HFF-Myc (cell line): ENCODE measurements around the gene CXCR4.

Experiments used
- DNase-seq: peaks from one replicate; pipeline ENCODE4 v3.0.0-alpha.2; 2011; ENCODE audit warnings: low read depth; ENCODE audit errors: extremely low read depth
- H3K4me3 ChIP-seq: replicated peaks from 2 replicates; pipeline ENCODE4 v1.5.1; 2011; ENCODE audit warnings: low read depth, mild to moderate bottlenecking, control low read depth, low read length
- TF ChIP-seq, protein P1 (sequence below): IDR thresholded peaks from 2 replicates; pipeline ENCODE4 v1.5.1; 2012; ENCODE audit warnings: mild to moderate bottlenecking, low read depth, low read length, control low read depth; ENCODE audit errors: missing control alignments

Gene CXCR4

DNA sequence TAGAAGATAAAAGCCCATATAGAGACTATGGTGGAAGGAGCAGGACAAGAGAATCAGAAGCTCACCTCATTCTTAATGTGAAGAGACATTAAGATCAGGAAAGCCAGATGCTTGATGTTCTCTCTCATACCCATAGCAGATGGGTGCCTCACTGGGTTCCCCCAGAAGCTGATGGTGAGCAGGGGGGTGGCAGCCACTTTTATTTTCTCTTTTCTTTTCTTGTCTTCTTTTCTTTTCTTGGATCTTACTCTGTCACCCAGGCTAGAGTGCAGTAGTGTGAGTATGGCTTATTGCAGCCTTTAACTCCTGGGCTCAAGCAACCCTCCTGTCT lies 14.8 kb upstream of the CXCR4 start:
- H3K4me3 ChIP-seq: no peak overlapping the region
- no peak for DNase-seq
- TF ChIP-seq, protein P1, sequence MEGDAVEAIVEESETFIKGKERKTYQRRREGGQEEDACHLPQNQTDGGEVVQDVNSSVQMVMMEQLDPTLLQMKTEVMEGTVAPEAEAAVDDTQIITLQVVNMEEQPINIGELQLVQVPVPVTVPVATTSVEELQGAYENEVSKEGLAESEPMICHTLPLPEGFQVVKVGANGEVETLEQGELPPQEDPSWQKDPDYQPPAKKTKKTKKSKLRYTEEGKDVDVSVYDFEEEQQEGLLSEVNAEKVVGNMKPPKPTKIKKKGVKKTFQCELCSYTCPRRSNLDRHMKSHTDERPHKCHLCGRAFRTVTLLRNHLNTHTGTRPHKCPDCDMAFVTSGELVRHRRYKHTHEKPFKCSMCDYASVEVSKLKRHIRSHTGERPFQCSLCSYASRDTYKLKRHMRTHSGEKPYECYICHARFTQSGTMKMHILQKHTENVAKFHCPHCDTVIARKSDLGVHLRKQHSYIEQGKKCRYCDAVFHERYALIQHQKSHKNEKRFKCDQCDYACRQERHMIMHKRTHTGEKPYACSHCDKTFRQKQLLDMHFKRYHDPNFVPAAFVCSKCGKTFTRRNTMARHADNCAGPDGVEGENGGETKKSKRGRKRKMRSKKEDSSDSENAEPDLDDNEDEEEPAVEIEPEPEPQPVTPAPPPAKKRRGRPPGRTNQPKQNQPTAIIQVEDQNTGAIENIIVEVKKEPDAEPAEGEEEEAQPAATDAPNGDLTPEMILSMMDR: no peak

DNA sequence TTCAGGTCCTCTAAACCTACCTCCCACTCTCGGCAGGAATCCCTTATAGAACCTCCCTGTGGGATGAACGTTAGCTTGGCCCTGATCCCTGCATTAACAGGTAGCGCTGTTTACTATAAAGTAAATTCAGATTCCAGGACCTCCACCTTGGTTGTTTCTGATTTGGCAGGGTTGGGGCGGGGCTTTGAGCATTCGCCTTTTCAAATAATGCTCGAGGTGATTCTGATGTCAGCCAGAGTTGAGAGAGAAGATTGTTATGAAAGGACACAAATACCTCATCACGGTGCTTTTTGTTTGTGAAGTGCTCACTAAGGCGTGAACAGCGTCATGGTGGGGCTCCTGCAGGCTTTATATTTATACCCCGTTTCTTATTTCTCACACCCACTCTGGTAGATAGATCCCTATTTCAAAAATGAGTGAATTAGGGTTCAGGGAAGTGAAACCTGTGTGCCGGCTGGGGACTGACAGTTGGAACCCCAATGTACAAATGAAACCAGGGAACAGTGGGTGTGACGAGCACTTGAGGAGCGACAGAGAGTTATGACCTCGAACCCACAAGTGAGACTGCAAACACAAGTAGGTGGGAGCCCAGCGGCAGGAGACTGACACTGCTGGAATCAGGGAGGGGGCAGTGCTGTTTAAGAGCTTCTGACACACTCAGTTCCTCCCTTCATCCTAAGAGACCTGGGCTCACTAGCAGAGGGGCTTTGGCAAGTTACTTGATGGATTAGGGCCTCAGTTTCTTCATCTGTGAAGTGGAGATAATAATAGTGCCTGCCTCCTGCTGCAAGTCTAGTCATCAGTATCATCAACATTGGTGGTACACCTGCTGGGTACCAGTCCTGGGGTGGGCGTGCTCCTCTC lies 14.2 kb upstream of the CXCR4 start:
- H3K4me3 ChIP-seq: no peak overlapping the region
- no peak for DNase-seq
- TF ChIP-seq, protein P1: no peak

DNA sequence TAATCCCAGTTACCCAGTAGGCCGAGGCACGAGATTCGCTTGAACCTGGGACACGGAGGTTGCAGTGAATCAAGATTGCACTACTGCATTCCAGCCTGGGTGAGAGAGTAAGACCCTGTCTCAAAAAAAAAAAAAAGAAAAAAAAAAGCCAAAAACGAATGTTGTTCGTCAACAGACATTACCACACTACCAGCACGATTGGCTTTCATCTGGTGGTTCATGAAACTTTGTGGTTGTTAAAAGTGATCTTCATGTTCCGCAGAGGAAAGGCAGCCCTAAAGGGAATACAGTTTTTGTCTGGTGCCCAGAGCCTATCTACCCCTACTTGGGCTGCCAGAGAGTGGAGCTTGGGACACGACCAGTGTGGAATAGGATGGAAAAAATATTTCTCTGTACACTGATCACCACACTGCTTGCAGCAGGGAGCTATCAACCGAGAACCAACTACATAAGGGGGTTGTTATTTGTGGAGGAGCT lies 13.6 kb upstream of the CXCR4 start:
- DNase-seq: no peak
- TF ChIP-seq, protein P1: no peak
- H3K4me3 ChIP-seq: no peak overlapping the region

DNA sequence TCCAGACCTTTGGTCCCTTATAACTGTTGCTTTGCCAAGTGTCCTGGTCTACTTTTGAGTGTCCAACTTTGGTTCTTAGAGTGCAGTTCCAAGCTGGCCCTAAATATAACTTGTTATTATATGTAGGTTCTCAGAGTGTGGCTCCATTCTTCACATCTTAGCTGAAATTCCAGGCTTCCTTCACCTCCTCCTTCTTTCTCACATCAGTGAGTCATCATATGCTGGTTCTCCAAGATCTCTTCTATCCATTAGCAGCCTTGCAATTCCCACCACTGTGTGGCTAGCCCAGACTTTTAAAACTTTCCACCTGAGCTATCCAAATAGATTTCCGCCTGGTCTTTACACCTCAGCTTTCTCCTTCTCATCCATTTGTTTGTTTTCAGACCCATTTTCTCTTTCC lies 12.6 kb upstream of the CXCR4 start:
- H3K4me3 ChIP-seq: no peak overlapping the region
- DNase-seq: no peak
- TF ChIP-seq, protein P1: no peak

DNA sequence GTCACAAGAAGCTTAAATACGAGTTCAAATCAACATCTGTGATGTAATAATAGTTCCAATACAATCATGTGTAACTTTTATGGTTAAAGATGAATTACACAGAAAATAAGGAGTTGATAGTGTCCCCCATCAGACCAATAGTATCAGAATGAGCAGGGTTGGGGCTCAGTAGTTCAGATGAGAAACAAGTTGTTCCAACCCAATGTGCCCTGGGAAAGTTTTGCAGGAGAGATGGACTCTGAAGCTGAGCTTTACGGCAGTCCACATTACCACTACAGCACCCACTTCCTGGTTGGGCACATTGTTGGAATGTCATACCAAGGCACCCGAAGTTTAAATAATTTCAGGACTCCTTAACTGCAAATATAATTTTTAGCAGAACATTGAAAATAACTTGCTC lies 12.1 kb upstream of the CXCR4 start:
- H3K4me3 ChIP-seq: no peak overlapping the region
- TF ChIP-seq, protein P1: no peak

DNA sequence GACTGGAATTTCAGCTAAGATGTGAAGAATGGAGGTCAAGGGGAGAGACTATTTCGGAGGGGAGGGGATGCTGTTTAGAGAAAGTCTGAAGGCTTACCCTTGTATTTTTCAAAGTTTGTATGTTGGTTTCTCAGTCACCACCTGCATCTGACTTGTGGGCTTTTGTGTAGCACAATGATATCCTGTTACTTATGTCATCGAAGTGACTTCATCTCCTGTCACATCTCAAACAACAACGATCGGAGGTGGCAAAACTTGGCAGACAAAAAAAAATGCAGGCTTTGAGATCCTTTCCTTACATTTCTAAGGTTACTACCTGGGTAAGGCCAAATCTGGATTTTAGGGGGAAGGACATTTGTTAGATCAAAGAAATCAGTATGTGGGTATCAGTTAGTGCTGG lies 11.7 kb upstream of the CXCR4 start:
- no peak for DNase-seq
- no peak overlapping the region for H3K4me3 ChIP-seq
- TF ChIP-seq, protein P1: no peak

More for the DNA sequence above, 12.1 kb upstream of the CXCR4 start:
- DNase-seq: no peak
